22Rv1 (cell line): ENCODE measurements around the gene SLC22A5.

Experiments used
- ZFX ChIP-seq: fragments of 450-650 bp; IDR thresholded peaks from 2 replicates; pipeline ENCODE4 v1.6.1; 2017; ENCODE audit warnings: antibody characterized with exemption, borderline replicate concordance
- TF ChIP-seq, protein P1 (sequence below): fragments of 450-650 bp; IDR thresholded peaks from 2 replicates; pipeline ENCODE4 v1.5.1; 2017; ENCODE audit warnings: mild to moderate bottlenecking

DNA sequence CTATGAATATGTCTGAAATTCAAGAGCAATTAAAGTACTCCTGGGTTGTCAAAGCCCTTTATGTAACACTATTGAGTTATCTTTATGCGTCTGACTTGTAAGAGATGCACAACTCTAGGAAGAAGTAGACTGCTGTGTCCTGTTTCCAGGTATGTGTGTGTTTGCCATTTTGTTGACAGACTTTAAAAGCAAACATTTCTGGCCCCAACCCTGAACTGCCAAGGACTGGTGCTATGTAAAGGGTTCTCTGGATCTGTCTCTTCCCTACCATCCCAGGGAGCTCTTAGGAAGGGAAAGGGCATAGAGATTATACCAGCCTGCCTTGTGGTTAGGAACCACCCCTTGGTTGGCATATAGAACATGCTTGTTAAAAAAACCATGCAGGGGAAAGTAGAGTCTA lies 12.1 kb downstream of the SLC22A5 start:
- TF ChIP-seq, protein P1, sequence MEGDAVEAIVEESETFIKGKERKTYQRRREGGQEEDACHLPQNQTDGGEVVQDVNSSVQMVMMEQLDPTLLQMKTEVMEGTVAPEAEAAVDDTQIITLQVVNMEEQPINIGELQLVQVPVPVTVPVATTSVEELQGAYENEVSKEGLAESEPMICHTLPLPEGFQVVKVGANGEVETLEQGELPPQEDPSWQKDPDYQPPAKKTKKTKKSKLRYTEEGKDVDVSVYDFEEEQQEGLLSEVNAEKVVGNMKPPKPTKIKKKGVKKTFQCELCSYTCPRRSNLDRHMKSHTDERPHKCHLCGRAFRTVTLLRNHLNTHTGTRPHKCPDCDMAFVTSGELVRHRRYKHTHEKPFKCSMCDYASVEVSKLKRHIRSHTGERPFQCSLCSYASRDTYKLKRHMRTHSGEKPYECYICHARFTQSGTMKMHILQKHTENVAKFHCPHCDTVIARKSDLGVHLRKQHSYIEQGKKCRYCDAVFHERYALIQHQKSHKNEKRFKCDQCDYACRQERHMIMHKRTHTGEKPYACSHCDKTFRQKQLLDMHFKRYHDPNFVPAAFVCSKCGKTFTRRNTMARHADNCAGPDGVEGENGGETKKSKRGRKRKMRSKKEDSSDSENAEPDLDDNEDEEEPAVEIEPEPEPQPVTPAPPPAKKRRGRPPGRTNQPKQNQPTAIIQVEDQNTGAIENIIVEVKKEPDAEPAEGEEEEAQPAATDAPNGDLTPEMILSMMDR, result no peak
- TF ChIP-seq ZFX, result no peak
